Keratinocyte (primary cell): ENCODE measurements around the gene MMP11. TPM values are rescaled to one million over a fixed set of nuclear protein-coding genes. Genes with fewer than 3 reads are reported as not detected.

Experiments used
- DNase-seq: peaks from one replicate; pipeline ENCODE4 v3.0.0-alpha.2; 2011; ENCODE audit warnings: low read depth, missing footprints, low spot score
- FAIRE-seq: peaks from 2 replicates; lab custom pipeline; 2011; peaks lifted over from hg19 to GRCh38; lab: Jason Lieb, UNC
- H2AFZ ChIP-seq: 2 replicates; pipeline ENCODE4 v1.6.0; 2012; ENCODE audit warnings: low read length, control low read depth, inconsistent platforms; ENCODE audit not compliant: control insufficient read depth
- H3K27ac ChIP-seq: 2 replicates; pipeline ENCODE4 v1.5.1; 2011; ENCODE audit warnings: low read length; ENCODE audit not compliant: control insufficient read depth, insufficient read depth
- H3K27me3 ChIP-seq: 3 replicates; pipeline ENCODE4 v1.6.0; 2011; ENCODE audit warnings: low read length; ENCODE audit not compliant: control insufficient read depth, insufficient read depth; ENCODE audit errors: extremely low read depth
- H3K36me3 ChIP-seq, 2 experiments: 2 replicates in 1 of 2; 3 replicates in 1 of 2; pipeline ENCODE4 v1.5.1; 2011; ENCODE audit warnings: low read length in 2 of 2, mild to moderate bottlenecking in 1 of 2; ENCODE audit not compliant: control insufficient read depth in 2 of 2, insufficient read depth in 2 of 2; ENCODE audit errors: extremely low read depth in 1 of 2
- H3K4me1 ChIP-seq: 3 replicates; pipeline ENCODE4 v1.5.1; 2011; ENCODE audit warnings: low read length; ENCODE audit not compliant: control insufficient read depth, insufficient read depth; ENCODE audit errors: extremely low read depth
- H3K4me2 ChIP-seq: 3 replicates; pipeline ENCODE4 v1.6.0; 2011; ENCODE audit warnings: low read depth, low read length; ENCODE audit not compliant: control insufficient read depth, insufficient read depth; ENCODE audit errors: extremely low read depth
- H3K4me3 ChIP-seq, 3 experiments: fragments of 200-600 bp in 1 of 3; sonication (generic) in 1 of 3; 2 replicates in 2 of 3; 3 replicates in 1 of 3; pipeline ENCODE4 v1.5.1; 2011 to 2016; ENCODE audit warnings: low read length in 3 of 3, mild to moderate bottlenecking in 3 of 3, control low read depth in 2 of 3, inconsistent platforms in 1 of 3, low read depth in 1 of 3, mixed read lengths in 1 of 3, mixed run types in 1 of 3, moderate library complexity in 1 of 3; ENCODE audit not compliant: control insufficient read depth in 2 of 3, insufficient read depth in 2 of 3; ENCODE audit errors: extremely low read depth in 1 of 3
- H3K79me2 ChIP-seq: 2 replicates; pipeline ENCODE4 v1.6.0; 2012; ENCODE audit warnings: low read length; ENCODE audit not compliant: control insufficient read depth, insufficient read depth
- H3K9ac ChIP-seq: 3 replicates; pipeline ENCODE4 v1.6.0; 2011; ENCODE audit warnings: low read length; ENCODE audit not compliant: control insufficient read depth, insufficient read depth; ENCODE audit errors: extremely low read depth
- H3K9me1 ChIP-seq: 3 replicates; pipeline ENCODE4 v1.6.0; 2011; ENCODE audit warnings: low read length; ENCODE audit not compliant: control insufficient read depth, insufficient read depth; ENCODE audit errors: extremely low read depth
- H3K9me3 ChIP-seq: 2 replicates; pipeline ENCODE4 v1.5.1; 2012; ENCODE audit warnings: low read depth, low read length; ENCODE audit not compliant: control insufficient read depth
- H4K20me1 ChIP-seq: 3 replicates; pipeline ENCODE4 v1.6.0; 2011; ENCODE audit warnings: low read length; ENCODE audit not compliant: control insufficient read depth, insufficient read depth; ENCODE audit errors: extremely low read depth
- EZH2 ChIP-seq: IDR thresholded peaks from one replicate; pipeline ENCODE4 v1.6.1; 2012; ENCODE audit warnings: inconsistent platforms, mild to moderate bottlenecking, low read length, moderate library complexity
- dilution Hi-C: fragments of 300-500 bp; cut with MboI; formaldehyde crosslinking; loops from one replicate; pipeline ENCODE4 v1.7.0; 2020; ENCODE audit warnings: low sequenced_read_pairs; ENCODE audit not compliant: extremely low pct_ligation_motif_present
- polyA plus RNA-seq, 5 experiments: library from polyadenylated mRNA; depleted of rRNA in 3 of 5; stranded (reverse) in 3 of 5; stranded (forward) in 1 of 5; unstranded in 1 of 5; fragments of >200 nt; gene quantifications; 1 replicate in 1 of 5; 2 replicates in 3 of 5; 3 replicates in 1 of 5; pipeline versions ENCODE4 v1.2.1 to v1.2.3, GENCODE V29; 2011 to 2012; ENCODE audit warnings: missing spikeins in 2 of 5, low read depth in 1 of 5, low replicate concordance in 1 of 5
- TF ChIP-seq, protein P1 (sequence below), 3 experiments: IDR thresholded peaks in 1 of 3; conservative IDR thresholded peaks in 1 of 3; optimal IDR thresholded peaks in 1 of 3; 2 replicates in 2 of 3; 3 replicates in 1 of 3; pipeline versions ENCODE3 to v1.5.1; 2011; ENCODE audit warnings: low read length in 3 of 3, mild to moderate bottlenecking in 3 of 3, moderate library complexity in 2 of 3, control low read depth in 1 of 3, inconsistent platforms in 1 of 3; ENCODE audit not compliant: insufficient read depth in 2 of 3; ENCODE audit errors: extremely low read depth in 1 of 3

The MMP11 gene
- polyA plus RNA-seq, 1 donor (not counting 4 experiments of a cell fraction or from before 2014, with no cell fraction given), result 0.13 TPM

DNA sequence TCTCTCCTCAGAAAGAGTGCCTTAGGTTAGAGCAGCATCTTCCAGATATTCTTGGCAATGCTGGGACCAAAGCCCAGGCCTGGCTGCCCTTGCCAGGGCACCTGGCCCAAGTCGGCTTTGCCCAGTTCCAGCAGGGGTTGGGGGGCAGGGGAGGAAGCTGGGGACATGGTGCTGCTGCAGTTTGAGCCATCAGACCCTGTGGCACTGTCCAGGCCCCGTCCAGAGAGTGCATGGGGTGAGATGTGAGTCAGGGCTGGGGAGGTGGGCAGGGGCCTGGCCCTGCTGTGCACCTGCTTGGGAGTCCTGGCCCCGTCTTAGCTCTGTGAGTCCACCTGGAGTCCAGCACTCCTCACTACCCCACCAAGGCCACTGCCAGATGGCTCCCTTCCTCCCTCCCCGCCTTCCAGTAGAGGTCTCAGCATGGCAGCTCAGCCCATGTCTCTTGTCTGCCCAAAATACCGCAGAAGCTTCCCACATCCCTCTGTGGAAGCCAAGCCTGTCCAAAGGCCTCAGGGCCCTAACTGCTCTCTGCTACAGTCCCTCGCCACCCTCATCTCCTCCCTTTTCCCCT, 49.5 kb downstream of the MMP11 start:
- Histone ChIP-seq H3K9ac (no peak overlapping the region), H3K4me1 (peaks cover 13% of the 10 kb centered on the region), H3K9me3 (no peaks in the 10 kb centered on the region), H3K27me3 (no peaks in the 10 kb centered on the region), H3K4me3 (no peak overlapping the region), H4K20me1 (no peaks in the 10 kb centered on the region), H2AFZ (no peak overlapping the region), H3K9me1 (peaks cover 2% of the 10 kb centered on the region), H3K4me2 (no peak overlapping the region), H3K36me3 (peaks cover 32 to 35% of the 10 kb centered on the region in 2 experiments), H3K27ac (no peak overlapping the region), H3K79me2 (no peaks in the 10 kb centered on the region)
- DNase-seq (no peak), FAIRE-seq (no peak)
- TF ChIP-seq, protein P1, sequence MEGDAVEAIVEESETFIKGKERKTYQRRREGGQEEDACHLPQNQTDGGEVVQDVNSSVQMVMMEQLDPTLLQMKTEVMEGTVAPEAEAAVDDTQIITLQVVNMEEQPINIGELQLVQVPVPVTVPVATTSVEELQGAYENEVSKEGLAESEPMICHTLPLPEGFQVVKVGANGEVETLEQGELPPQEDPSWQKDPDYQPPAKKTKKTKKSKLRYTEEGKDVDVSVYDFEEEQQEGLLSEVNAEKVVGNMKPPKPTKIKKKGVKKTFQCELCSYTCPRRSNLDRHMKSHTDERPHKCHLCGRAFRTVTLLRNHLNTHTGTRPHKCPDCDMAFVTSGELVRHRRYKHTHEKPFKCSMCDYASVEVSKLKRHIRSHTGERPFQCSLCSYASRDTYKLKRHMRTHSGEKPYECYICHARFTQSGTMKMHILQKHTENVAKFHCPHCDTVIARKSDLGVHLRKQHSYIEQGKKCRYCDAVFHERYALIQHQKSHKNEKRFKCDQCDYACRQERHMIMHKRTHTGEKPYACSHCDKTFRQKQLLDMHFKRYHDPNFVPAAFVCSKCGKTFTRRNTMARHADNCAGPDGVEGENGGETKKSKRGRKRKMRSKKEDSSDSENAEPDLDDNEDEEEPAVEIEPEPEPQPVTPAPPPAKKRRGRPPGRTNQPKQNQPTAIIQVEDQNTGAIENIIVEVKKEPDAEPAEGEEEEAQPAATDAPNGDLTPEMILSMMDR (optimal IDR thresholded peaks at IDR 0.05 in 1 of 3, IDR thresholded peaks at IDR 0.05 in 1 of 3, conservative IDR thresholded peaks at IDR 0.05 in 1 of 3; ENCODE audit: extremely low read depth in 1 of 3, insufficient read depth in 2 of 3, low read length in 3 of 3), result no peak
- no peak for TF ChIP-seq EZH2
- dilution Hi-C loops, result no loop called here

DNA sequence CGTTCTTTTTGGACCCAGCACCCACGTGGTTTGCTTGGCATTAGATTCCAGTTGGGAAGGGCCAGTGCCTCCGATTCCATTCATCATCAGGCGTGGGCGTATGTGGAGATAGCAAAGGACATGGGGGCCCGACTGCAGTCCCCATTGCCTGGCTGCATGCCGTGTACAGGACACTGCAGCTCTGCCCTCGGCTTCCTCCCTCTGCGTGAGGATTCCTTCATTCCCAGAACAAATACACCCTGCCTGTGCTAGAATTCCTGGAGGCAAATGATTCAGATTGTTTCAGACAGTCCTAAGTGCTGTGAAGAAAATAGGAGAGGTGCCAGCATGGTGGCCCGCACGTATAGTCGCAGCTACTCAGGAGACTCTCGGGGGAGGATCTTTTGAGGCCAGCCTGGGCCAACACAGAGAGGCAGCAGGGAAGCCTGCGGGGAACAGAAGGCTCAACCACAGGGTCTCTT, 50.7 kb downstream of the MMP11 start:
- peaks cover 2% of the 10 kb centered on the region for H3K9me1 ChIP-seq
- peaks cover 13% of the 10 kb centered on the region for H3K4me1 ChIP-seq
- H3K4me2 ChIP-seq, result no peak overlapping the region
- H3K36me3 ChIP-seq, result peaks cover 36 to 38% of the 10 kb centered on the region in 2 experiments
- H3K4me3 ChIP-seq, result no peak overlapping the region
- H3K27ac ChIP-seq, result no peak overlapping the region
- dilution Hi-C loops, result no loop called here
- TF ChIP-seq, protein P1 (optimal IDR thresholded peaks at IDR 0.05 in 1 of 3, IDR thresholded peaks at IDR 0.05 in 1 of 3, conservative IDR thresholded peaks at IDR 0.05 in 1 of 3; ENCODE audit: extremely low read depth in 1 of 3, insufficient read depth in 2 of 3, low read length in 3 of 3), result no peak
- TF ChIP-seq EZH2, result no peak
- H3K27me3 ChIP-seq, result no peaks in the 10 kb centered on the region
- no peaks in the 10 kb centered on the region for H4K20me1 ChIP-seq
- no peak overlapping the region for H2AFZ ChIP-seq
- FAIRE-seq (no peak), DNase-seq (no peak)
- no peaks in the 10 kb centered on the region for H3K79me2 ChIP-seq
- no peaks in the 10 kb centered on the region for H3K9me3 ChIP-seq
- no peak overlapping the region for H3K9ac ChIP-seq
